ENCODE results near the gene PLEKHA7.
A peak's percentile ranks its signal among the peaks of the same experiment; 100 is the strongest.

PLEKHA7 gene

DNA sequence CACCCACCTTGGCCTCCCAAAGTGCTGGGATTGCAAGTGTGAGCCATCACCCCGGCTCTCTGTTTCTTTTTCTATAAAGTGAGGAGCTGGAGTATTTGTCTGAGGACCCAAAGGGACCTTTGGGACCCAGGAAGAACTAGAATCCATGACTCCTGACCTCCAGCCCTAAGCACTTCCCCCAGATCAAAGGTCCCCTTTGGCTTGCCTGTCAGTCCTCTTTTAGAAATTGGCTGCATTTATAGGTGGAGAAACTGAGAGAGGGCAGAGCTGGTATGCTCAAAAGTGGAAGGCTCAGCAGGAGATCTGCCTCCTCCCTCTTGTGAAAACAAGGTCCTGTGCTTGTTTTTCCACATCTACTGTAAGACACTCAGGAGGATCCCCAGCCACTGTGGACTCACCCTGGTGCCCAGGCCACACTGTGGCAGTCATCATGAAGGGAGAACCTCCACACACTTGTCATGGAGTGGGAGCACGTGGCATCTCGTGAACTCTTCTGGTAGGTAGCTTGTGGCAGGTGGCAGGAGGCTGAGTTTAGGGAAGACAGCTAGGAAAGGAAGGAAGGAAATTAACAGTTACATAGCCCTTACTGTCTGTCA, 12.4 kb upstream of the PLEKHA7 start:
- H3K27ac ChIP-seq: no peak overlapping the region
- TF ChIP-seq CTCF (conservative IDR thresholded peaks at IDR 0.05): no peak
- no peak for TF ChIP-seq ZFX (IDR thresholded peaks at IDR 0.05)

- no peak overlapping the region for H3K27ac ChIP-seq
- TF ChIP-seq CTCF (conservative IDR thresholded peaks at IDR 0.05) (no peak), ZFX (IDR thresholded peaks at IDR 0.05) (no peak)
Measured at GRCh38 chr11:17024924-17025323, 10.7 kb upstream of the PLEKHA7 start.

DNA sequence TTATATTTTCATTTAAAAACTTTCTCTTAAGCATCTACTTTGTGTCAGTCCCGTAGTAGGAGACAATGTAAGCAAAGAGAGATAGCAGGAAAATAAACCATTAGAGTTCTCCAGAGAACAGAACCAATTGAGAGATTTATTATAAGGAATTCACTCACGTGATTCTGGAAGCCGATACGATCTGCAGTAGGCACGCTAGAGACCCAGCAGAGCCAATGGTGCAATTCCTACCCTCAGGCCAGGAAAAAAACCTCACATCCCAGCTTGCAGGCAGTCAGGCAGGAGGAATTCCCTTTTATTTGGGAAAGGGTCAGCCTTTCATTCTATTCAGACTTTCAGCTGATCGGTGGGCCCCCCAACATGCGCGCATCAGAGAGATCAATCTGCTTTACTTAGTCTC, 7.3 kb upstream of the PLEKHA7 start:
- no peak for TF ChIP-seq CTCF (conservative IDR thresholded peaks at IDR 0.05)
- no peak for TF ChIP-seq ZFX (IDR thresholded peaks at IDR 0.05)
- H3K27ac ChIP-seq: no peak overlapping the region

- no peak overlapping the region for H3K27ac ChIP-seq
- TF ChIP-seq CTCF (conservative IDR thresholded peaks at IDR 0.05): no peak
- TF ChIP-seq ZFX (IDR thresholded peaks at IDR 0.05): no peak
Measured at GRCh38 chr11:17020831-17021230, 6.6 kb upstream of the PLEKHA7 start.

DNA sequence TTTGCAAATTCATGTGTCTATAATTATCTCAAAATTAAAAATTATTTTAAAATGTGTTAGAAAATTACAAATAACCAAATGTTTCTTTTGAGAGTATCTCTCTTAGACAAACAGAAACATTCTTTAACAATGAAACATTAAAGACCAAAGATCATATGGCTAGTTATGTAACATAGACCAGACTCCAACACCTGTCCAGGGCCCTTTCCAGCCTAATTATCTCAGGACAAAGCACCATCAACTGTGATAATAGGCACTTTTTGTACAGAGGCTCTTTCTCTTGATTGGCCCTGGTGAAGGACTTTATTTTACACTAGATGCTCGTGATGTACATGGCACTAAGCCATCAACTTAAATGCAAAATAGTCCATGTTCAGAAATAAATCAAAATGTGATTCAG, 5.0 kb upstream of the PLEKHA7 start:
- no peak overlapping the region for H3K27ac ChIP-seq
- TF ChIP-seq CTCF (conservative IDR thresholded peaks at IDR 0.05) (no peak), ZFX (IDR thresholded peaks at IDR 0.05) (no peak)

- TF ChIP-seq ZFX (IDR thresholded peaks at IDR 0.05): no peak
- TF ChIP-seq CTCF (conservative IDR thresholded peaks at IDR 0.05): no peak
- no peak overlapping the region for H3K27ac ChIP-seq
Measured at GRCh38 chr11:17015627-17016126, 1.5 kb upstream of the PLEKHA7 start.

- H3K27ac ChIP-seq: peak overlapping the region; percentile 68
- TF ChIP-seq ZFX (IDR thresholded peaks at IDR 0.05): no peak
- TF ChIP-seq CTCF (conservative IDR thresholded peaks at IDR 0.05): peak; percentile 79
Measured at GRCh38 chr11:17014833-17015626, 816 bp upstream of the PLEKHA7 start.
